VCaP (cell line): ENCODE results near the gene SYT9.
A peak's percentile ranks its signal among the peaks of the same experiment; 100 is the strongest.

ENCODE experiments used
- H3K27ac ChIP-seq: fragments of 450-650 bp; 2 replicates; pipeline ENCODE4 v1.5.1; 2017
- TF ChIP-seq, protein P1 (sequence below): fragments of 450-650 bp; conservative IDR thresholded peaks from 2 replicates; pipeline ENCODE4 v1.5.1; 2017; ENCODE audit warnings: mild to moderate bottlenecking, moderate library complexity

Gene SYT9

DNA sequence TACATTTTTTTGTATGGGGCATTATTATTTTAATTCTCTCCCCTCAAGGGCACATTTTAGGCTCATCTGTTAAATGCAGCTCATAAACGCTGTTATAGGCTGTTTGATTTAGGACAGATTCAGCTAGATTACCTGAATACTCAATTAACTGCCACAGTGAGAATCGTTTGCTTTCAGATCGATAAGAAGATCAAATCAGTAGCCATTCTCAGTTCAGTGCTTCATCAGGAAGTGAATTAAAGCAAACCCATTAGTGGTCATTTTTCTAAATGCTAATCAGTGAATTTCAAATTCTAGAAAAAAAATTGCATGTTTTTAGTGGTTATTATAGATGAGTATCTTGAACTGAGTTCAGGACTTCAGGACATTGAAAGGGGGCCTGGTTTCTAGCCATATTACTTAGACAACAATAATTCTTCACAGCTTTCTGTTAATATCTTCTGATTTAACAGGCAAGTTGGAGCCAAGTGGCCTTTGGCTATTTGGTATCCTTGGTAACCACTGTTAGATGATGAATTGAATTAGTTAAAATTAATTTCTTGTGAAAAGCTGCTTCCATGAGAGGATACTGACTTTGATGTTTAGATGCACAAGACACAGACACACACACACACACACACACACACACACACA, 18.6 kb downstream of the SYT9 start:
- TF ChIP-seq, protein P1, sequence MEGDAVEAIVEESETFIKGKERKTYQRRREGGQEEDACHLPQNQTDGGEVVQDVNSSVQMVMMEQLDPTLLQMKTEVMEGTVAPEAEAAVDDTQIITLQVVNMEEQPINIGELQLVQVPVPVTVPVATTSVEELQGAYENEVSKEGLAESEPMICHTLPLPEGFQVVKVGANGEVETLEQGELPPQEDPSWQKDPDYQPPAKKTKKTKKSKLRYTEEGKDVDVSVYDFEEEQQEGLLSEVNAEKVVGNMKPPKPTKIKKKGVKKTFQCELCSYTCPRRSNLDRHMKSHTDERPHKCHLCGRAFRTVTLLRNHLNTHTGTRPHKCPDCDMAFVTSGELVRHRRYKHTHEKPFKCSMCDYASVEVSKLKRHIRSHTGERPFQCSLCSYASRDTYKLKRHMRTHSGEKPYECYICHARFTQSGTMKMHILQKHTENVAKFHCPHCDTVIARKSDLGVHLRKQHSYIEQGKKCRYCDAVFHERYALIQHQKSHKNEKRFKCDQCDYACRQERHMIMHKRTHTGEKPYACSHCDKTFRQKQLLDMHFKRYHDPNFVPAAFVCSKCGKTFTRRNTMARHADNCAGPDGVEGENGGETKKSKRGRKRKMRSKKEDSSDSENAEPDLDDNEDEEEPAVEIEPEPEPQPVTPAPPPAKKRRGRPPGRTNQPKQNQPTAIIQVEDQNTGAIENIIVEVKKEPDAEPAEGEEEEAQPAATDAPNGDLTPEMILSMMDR: no peak
- H3K27ac ChIP-seq: peak overlapping the region; percentile 40

DNA sequence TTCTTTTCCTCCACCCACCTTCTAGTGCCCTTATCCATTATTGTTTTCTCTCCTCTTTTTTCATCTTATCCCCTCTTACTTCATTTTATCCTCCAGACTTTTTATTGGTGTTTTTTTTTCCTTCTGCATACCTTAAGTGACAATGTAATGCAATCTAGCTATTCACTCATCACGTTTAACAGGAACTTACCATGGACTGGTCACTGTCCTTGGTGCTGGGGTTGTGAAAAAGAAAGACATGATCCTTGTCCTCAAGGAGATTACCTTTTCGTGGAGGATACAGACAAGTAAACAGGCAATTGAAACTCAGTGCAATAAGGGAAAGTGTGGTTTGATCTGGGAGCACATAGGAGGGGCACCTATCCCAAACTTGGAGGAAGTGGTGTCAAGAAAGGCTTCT, 20.7 kb downstream of the SYT9 start:
- TF ChIP-seq, protein P1: no peak
- H3K27ac ChIP-seq: 0 out of 2 replicates have a peak overlapping the region, but pooled peaks have one; percentile 40

DNA sequence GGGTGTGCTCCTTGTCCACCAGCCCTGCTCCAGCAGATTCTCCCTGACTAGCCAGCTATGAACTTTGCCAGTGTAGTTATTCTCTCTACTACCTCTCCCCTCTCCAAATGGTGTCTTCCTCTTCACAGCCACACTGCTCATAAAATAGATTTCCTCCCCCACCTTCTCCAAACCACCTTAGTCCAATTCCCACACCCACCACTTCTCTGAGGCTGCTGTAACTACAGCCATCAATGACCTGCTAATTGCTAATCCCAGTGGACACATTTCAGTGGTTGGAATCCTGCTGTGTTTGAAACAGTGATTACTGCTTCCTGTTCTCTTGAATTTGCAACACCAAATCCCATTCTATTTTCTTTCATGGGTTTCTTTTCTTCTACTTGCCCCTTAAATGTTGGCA, 23.4 kb downstream of the SYT9 start:
- H3K27ac ChIP-seq: no peak overlapping the region
- TF ChIP-seq, protein P1: no peak

DNA sequence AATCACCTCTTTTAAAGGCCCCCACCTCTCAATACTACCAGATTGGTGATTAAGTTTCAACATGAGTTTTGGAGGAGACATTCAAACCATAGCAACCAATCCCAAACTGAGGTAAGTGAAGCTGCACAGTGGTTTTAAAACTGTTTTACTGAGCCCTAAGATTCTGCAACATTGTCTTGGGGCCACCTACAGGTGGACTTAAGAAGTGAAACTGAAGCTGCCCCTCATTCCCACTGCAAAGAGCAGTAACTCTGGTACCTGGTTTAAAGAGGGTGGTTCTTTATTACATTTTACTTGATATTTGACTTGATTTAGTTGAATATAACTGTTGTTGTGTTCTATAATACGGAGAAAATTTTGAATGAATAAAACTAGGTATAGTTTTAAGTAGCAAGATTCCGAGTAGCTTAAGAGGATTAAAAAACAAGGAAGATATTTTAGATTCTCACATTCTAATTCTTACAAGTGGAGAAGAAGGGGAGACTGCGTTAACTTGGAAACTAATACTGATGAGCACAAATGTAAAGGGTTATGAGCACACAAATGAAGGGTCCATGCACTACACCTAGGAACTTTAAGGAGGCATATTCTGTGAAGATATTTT, 26.7 kb downstream of the SYT9 start:
- TF ChIP-seq, protein P1: peak; percentile 86
- H3K27ac ChIP-seq: no peak overlapping the region

DNA sequence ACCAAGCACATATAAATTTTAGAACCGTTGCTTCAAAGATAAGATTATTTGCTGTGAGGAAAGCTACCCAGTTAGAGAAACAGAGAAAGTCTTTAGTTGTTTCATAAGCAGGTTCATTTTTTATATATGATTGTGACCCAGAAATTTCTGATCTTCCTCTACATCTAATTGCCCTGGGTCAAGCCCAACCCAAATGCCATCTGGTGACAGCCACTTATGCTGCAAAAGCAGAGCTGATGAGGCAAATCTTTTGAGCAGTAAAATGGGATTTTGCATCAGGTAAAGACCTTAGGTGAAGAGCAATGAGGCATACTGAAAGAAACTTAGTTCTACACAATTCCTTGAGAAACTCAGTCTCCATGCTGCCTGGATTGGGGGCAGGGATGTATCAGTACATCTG, 28.0 kb downstream of the SYT9 start:
- H3K27ac ChIP-seq: no peak overlapping the region
- TF ChIP-seq, protein P1: no peak

DNA sequence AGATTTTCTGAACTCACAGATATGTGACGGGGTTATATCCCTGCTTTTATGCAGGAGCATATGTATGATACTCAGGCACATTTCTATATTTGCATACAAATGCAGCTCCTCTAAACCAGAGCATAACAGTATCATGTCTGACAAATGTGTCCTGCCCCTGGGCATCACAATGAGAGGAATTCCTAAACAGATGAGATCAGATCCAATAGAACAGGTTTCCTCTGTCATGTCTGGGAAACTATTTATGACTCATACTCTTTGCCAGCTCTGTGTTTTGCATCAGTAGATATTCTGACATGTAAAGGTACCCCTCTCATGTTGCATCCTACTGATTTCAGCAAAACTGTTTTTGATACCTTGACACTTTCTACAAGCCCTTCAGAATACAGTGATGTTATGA, 29.4 kb downstream of the SYT9 start:
- H3K27ac ChIP-seq: peak overlapping the region; percentile 15; the same call in 1 of the 2 replicates
- TF ChIP-seq, protein P1: no peak

DNA sequence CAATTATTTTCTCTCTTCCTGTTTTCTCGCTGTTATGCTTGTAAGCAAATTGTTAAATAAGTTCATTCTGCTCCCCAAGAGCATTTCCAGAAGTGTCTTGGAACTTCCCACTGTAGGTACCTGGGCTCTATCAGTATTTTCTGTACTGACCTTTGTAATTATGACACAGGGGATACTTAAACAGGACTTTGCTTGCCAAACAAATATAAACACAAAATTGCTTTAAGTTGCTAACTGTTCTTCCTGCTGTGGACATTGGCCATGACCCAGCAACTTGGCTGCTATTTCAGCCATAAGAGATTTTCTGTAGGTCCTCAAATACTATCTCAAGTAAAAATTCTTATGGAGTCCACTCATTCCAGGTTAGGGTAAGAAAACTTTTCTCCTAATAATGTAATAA, 30.1 kb downstream of the SYT9 start:
- TF ChIP-seq, protein P1: no peak
- peak overlapping the region; percentile 15; the same call in 1 of the 2 replicates for H3K27ac ChIP-seq
